HL-60 (cell line): ENCODE results near the gene HOATZ.

Experiments
- GABPA ChIP-seq: IDR thresholded peaks from 2 replicates; pipeline ENCODE4 v1.6.1; 2012; ENCODE audit warnings: low read depth
- POLR2AphosphoS5 ChIP-seq: IDR thresholded peaks from 2 replicates; pipeline ENCODE4 v1.6.1; 2012; ENCODE audit warnings: low read depth
- TF ChIP-seq, protein P1 (sequence below): IDR thresholded peaks from one replicate; pipeline ENCODE4 v1.5.1; 2011; ENCODE audit warnings: low read length, control low read depth, inconsistent platforms; ENCODE audit not compliant: insufficient read depth
- TF ChIP-seq, protein P2 (sequence below): IDR thresholded peaks from 2 replicates; pipeline ENCODE4 v1.6.1; 2012; ENCODE audit warnings: low read depth; ENCODE audit not compliant: insufficient replicate concordance

DNA sequence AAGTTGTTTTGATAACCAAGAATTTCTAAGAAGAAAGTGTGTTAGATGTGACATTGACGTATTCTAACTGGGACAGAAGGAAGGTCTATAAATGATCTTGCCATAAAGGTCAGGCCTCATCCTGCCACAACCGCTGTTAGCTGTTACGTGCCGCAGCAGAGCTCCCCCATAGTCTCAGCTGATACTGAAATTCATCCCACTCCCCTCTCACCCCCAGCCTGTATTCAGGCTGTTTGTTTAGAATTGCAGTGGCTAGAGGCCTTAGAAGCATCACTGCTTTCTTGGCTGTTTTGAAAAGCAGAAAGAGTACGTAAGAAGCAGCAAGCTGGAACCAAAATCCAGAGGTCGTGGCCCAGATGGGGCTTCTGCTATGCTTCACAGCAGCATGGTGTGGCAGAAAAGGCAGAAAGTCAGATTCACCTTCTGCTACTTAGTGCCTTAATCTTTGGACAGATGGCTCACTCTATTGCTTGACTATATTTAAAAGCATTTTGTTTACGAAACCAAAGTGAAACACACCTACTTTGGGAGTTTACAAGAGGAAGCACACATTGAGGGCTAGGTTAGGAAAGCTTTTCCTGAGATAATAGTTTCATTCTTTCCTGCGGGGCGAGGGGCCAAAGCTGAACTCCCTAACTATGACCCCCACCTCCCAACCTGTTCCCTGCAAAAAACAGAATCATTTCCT lies 25.0 kb downstream of the HOATZ start:
- TF ChIP-seq GABPA (no peak), POLR2AphosphoS5 (no peak)
- TF ChIP-seq, protein P1, sequence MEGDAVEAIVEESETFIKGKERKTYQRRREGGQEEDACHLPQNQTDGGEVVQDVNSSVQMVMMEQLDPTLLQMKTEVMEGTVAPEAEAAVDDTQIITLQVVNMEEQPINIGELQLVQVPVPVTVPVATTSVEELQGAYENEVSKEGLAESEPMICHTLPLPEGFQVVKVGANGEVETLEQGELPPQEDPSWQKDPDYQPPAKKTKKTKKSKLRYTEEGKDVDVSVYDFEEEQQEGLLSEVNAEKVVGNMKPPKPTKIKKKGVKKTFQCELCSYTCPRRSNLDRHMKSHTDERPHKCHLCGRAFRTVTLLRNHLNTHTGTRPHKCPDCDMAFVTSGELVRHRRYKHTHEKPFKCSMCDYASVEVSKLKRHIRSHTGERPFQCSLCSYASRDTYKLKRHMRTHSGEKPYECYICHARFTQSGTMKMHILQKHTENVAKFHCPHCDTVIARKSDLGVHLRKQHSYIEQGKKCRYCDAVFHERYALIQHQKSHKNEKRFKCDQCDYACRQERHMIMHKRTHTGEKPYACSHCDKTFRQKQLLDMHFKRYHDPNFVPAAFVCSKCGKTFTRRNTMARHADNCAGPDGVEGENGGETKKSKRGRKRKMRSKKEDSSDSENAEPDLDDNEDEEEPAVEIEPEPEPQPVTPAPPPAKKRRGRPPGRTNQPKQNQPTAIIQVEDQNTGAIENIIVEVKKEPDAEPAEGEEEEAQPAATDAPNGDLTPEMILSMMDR: no peak
- TF ChIP-seq, protein P2, sequence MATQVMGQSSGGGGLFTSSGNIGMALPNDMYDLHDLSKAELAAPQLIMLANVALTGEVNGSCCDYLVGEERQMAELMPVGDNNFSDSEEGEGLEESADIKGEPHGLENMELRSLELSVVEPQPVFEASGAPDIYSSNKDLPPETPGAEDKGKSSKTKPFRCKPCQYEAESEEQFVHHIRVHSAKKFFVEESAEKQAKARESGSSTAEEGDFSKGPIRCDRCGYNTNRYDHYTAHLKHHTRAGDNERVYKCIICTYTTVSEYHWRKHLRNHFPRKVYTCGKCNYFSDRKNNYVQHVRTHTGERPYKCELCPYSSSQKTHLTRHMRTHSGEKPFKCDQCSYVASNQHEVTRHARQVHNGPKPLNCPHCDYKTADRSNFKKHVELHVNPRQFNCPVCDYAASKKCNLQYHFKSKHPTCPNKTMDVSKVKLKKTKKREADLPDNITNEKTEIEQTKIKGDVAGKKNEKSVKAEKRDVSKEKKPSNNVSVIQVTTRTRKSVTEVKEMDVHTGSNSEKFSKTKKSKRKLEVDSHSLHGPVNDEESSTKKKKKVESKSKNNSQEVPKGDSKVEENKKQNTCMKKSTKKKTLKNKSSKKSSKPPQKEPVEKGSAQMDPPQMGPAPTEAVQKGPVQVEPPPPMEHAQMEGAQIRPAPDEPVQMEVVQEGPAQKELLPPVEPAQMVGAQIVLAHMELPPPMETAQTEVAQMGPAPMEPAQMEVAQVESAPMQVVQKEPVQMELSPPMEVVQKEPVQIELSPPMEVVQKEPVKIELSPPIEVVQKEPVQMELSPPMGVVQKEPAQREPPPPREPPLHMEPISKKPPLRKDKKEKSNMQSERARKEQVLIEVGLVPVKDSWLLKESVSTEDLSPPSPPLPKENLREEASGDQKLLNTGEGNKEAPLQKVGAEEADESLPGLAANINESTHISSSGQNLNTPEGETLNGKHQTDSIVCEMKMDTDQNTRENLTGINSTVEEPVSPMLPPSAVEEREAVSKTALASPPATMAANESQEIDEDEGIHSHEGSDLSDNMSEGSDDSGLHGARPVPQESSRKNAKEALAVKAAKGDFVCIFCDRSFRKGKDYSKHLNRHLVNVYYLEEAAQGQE: no peak
